ENCODE data around the gene ATF7IP.

The ATF7IP gene

DNA sequence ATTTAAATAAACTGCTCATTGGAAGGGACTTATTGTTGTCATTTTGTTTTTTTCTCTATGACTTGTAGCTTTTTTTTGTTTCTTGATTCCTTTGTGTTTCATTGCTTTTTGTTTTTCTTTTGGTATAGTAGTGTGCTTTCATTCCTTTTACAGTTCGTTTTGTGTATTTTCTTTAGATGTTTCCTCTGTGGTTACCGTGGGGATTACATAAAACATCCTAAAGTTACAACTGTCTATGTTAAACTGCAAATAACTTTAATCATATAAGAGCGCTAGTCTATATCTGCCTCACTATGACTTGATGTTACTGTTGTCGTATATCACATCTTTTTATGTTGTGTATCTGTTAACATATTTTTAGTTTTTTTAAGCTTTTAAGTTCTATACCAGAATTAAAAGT, 86.9 kb downstream of the ATF7IP start:
- no peak overlapping the region for H3K4me3 ChIP-seq (ENCODE audit: control insufficient read depth, low read depth, low read length)
- TF ChIP-seq, protein P1, sequence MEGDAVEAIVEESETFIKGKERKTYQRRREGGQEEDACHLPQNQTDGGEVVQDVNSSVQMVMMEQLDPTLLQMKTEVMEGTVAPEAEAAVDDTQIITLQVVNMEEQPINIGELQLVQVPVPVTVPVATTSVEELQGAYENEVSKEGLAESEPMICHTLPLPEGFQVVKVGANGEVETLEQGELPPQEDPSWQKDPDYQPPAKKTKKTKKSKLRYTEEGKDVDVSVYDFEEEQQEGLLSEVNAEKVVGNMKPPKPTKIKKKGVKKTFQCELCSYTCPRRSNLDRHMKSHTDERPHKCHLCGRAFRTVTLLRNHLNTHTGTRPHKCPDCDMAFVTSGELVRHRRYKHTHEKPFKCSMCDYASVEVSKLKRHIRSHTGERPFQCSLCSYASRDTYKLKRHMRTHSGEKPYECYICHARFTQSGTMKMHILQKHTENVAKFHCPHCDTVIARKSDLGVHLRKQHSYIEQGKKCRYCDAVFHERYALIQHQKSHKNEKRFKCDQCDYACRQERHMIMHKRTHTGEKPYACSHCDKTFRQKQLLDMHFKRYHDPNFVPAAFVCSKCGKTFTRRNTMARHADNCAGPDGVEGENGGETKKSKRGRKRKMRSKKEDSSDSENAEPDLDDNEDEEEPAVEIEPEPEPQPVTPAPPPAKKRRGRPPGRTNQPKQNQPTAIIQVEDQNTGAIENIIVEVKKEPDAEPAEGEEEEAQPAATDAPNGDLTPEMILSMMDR (conservative IDR thresholded peaks at IDR 0.05; ENCODE audit: control insufficient read depth, insufficient read depth, low read depth, low read length): no peak
- no peak for DNase-seq (ENCODE audit: low read depth)

DNA sequence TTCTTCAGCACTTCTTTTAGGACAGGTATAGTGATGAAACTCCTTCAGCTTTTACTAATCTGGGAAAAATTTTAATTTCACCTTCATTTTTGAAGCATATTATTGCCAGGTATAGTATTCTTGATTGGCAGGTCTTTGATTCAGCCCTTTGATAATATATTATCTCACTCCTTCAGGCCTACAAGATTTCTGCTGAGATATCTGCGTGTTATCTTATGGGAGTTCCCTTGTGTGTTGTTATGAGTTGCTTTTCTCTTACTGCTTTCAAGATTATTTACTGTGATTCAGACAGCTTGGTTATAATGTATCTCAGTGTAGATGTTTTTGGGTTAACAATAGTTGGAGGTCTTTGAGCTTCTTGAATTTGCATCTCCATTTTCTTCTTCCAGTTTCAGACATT, 87.4 kb downstream of the ATF7IP start:
- DNase-seq (ENCODE audit: low read depth): no peak
- H3K4me3 ChIP-seq (ENCODE audit: control insufficient read depth, low read depth, low read length): no peak overlapping the region
- TF ChIP-seq, protein P1 (conservative IDR thresholded peaks at IDR 0.05; ENCODE audit: control insufficient read depth, insufficient read depth, low read depth, low read length): no peak

GRCh38 chr12:14454098-14454907, 88.8 kb downstream of the ATF7IP start:
- peak; percentile 46 for DNase-seq (ENCODE audit: low read depth)
- no peak overlapping the region for H3K4me3 ChIP-seq (ENCODE audit: control insufficient read depth, low read depth, low read length)
- TF ChIP-seq, protein P1 (conservative IDR thresholded peaks at IDR 0.05; ENCODE audit: control insufficient read depth, insufficient read depth, low read depth, low read length): peak; percentile 61

GRCh38 chr12:14460212-14460841, 94.8 kb downstream of the ATF7IP start:
- TF ChIP-seq, protein P1 (conservative IDR thresholded peaks at IDR 0.05; ENCODE audit: control insufficient read depth, insufficient read depth, low read depth, low read length): no peak
- H3K4me3 ChIP-seq (ENCODE audit: control insufficient read depth, low read depth, low read length): no peak overlapping the region
- no peak for DNase-seq (ENCODE audit: low read depth)

- no peak overlapping the region for H3K4me3 ChIP-seq (ENCODE audit: control insufficient read depth, low read depth, low read length)
- TF ChIP-seq, protein P1 (conservative IDR thresholded peaks at IDR 0.05; ENCODE audit: control insufficient read depth, insufficient read depth, low read depth, low read length): no peak
- DNase-seq (ENCODE audit: low read depth): no peak
Measured at GRCh38 chr12:14471497-14471896, 106.0 kb downstream of the ATF7IP start.

- TF ChIP-seq, protein P1 (conservative IDR thresholded peaks at IDR 0.05; ENCODE audit: control insufficient read depth, insufficient read depth, low read depth, low read length): no peak
- H3K4me3 ChIP-seq (ENCODE audit: control insufficient read depth, low read depth, low read length): no peak overlapping the region
- DNase-seq (ENCODE audit: low read depth): peak; percentile 39
Measured at GRCh38 chr12:14473707-14474287, 108.3 kb downstream of the ATF7IP start.
